ENCODE results near the gene CD99L2. TPM values are rescaled to one million over a fixed set of nuclear protein-coding genes. Genes with fewer than 3 reads are reported as not detected.

The CD99L2 gene
- polyA plus RNA-seq, 3 donors: 13.1 to 18.4 (median 16.7) TPM

DNA sequence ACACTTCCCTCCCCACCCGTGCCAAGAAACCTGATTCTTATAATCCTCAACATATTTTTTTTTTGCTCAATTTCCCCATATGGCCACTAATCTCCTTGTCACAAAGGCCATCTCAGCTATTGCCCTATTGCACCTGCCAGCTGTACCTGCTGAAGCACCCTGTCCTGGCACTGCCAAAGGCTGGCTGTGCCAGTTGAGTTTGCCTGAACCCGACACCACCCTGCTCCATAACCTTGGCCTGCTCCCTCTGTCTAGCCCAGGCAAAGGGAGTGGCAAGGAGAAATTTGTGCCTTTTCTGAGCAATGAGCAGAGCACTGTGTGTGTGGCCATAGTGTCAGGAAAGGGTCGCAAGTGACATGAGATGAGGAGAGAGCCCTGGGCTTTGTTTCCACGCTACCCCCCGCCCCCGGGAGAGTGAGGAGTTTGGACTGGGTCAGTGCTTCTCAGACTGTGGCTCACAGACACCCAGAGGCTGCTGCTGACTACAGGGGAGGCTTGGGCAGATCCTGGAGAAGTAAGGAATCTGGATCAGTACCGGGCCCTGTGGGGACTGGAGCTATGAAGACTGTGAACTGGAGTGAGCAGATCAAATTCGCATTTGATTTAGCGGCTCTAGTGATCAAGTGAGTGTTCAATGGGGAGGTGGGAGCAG lies 42.5 kb upstream of the CD99L2 start:
- no peak overlapping the region for H3K27ac Mint-ChIP-seq
- TF ChIP-seq, protein P1, sequence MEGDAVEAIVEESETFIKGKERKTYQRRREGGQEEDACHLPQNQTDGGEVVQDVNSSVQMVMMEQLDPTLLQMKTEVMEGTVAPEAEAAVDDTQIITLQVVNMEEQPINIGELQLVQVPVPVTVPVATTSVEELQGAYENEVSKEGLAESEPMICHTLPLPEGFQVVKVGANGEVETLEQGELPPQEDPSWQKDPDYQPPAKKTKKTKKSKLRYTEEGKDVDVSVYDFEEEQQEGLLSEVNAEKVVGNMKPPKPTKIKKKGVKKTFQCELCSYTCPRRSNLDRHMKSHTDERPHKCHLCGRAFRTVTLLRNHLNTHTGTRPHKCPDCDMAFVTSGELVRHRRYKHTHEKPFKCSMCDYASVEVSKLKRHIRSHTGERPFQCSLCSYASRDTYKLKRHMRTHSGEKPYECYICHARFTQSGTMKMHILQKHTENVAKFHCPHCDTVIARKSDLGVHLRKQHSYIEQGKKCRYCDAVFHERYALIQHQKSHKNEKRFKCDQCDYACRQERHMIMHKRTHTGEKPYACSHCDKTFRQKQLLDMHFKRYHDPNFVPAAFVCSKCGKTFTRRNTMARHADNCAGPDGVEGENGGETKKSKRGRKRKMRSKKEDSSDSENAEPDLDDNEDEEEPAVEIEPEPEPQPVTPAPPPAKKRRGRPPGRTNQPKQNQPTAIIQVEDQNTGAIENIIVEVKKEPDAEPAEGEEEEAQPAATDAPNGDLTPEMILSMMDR (IDR thresholded peaks at IDR 0.05): no peak
- Histone ChIP-seq H3K79me2 (ENCODE audit: insufficient read depth, low read length) (no peaks in the 10 kb centered on the region), H3K27me3 (ENCODE audit: control insufficient read depth in 2 of 2, insufficient read depth in 2 of 2, low read length in 2 of 2) (no peaks in the 10 kb centered on the region), H3K4me1 (ENCODE audit: control insufficient read depth in 1 of 2, insufficient read depth in 2 of 2, low read length in 2 of 2) (no peaks in the 10 kb centered on the region), H4K20me1 (ENCODE audit: insufficient read depth, low read length) (no peaks in the 10 kb centered on the region), H3K27ac (ENCODE audit: low read depth in 1 of 2, low read length in 2 of 2) (no peak overlapping the region), H3K9ac (ENCODE audit: insufficient read depth, low read length, poor library complexity, severe bottlenecking) (no peak overlapping the region), H3K9me3 (replicated peaks in 1 of 2; ENCODE audit: control insufficient read depth in 1 of 2, insufficient read depth in 1 of 2, low read length in 2 of 2) (peaks cover 0 to 3% of the 10 kb centered on the region in 2 donors), H3K36me3 (replicated peaks in 1 of 2; ENCODE audit: control insufficient read depth in 1 of 2, insufficient read depth in 2 of 2, low read length in 2 of 2) (no peaks in the 10 kb centered on the region), H3K4me3 (replicated peaks in 1 of 3; ENCODE audit: low read depth in 2 of 3, low read length in 3 of 3) (no peak overlapping the region), H3K4me2 (replicated peaks; ENCODE audit: extremely low read depth, low read length, poor library complexity, severe bottlenecking) (no peak overlapping the region), H2AFZ (ENCODE audit: insufficient read depth, low read depth, low read length, poor library complexity, severe bottlenecking) (no peak overlapping the region)
- H3K27me3 Mint-ChIP-seq (ENCODE audit: low read depth in 3 of 3): peaks cover 3 to 4% (median 4%) of the 10 kb centered on the region in 3 donors
- intact Hi-C loops (cut with micrococcal nuclease): no loop called here
- H3K9me3 Mint-ChIP-seq: peaks cover 0 to 11% (median 6%) of the 10 kb centered on the region in 7 donors
- DNase-seq: no peak
- H3K36me3 Mint-ChIP-seq: no peaks in the 10 kb centered on the region
- H3K4me1 Mint-ChIP-seq: no peaks in the 10 kb centered on the region
- 100% methylated on average over 4 of the region's 9 CpGs for whole genome bisulfite sequencing (ENCODE audit: insufficient coverage)
- H3K4me3 Mint-ChIP-seq: no peak overlapping the region

DNA sequence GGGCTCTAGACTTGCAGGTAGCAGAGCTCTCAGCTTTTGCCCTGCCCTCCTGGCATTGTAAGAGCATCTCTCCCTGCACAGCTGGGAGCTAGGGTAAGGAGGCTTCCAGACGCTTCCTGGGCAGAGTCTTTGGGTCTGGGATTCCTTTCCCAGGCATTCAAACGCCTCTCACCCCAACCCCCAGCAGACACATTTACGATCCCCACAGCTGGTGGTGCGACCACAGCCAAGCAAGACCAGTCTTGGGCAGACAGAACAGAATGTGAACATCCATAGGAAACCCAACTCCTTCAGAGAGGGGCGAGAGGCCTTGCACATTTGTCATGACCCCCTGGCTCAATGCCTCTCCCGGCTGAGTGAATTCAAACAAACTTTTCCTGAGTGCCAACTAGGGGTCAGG lies 38.1 kb upstream of the CD99L2 start:
- H3K4me2 ChIP-seq (replicated peaks; ENCODE audit: extremely low read depth, low read length, poor library complexity, severe bottlenecking): no peak overlapping the region
- no peaks in the 10 kb centered on the region for H3K4me1 ChIP-seq (ENCODE audit: control insufficient read depth in 1 of 2, insufficient read depth in 2 of 2, low read length in 2 of 2)
- no peak overlapping the region for H2AFZ ChIP-seq (ENCODE audit: insufficient read depth, low read depth, low read length, poor library complexity, severe bottlenecking)
- H3K36me3 Mint-ChIP-seq: no peaks in the 10 kb centered on the region
- no peaks in the 10 kb centered on the region for H3K4me1 Mint-ChIP-seq
- H3K9me3 Mint-ChIP-seq: peaks cover 0 to 14% (median 6%) of the 10 kb centered on the region in 7 donors
- no peaks in the 10 kb centered on the region for H3K79me2 ChIP-seq (ENCODE audit: insufficient read depth, low read length)
- H3K27me3 ChIP-seq (ENCODE audit: control insufficient read depth in 2 of 2, insufficient read depth in 2 of 2, low read length in 2 of 2): no peaks in the 10 kb centered on the region
- no peak overlapping the region for H3K9ac ChIP-seq (ENCODE audit: insufficient read depth, low read length, poor library complexity, severe bottlenecking)
- TF ChIP-seq, protein P1 (IDR thresholded peaks at IDR 0.05): no peak
- H3K27me3 Mint-ChIP-seq (ENCODE audit: low read depth in 3 of 3): peaks cover 2 to 10% (median 8%) of the 10 kb centered on the region in 3 donors
- H4K20me1 ChIP-seq (ENCODE audit: insufficient read depth, low read length): no peaks in the 10 kb centered on the region
- no CpG with 5 or more reads among the region's 6 CpGs for WGBS (ENCODE audit: insufficient coverage)
- no peak for DNase-seq
- no peaks in the 10 kb centered on the region for H3K36me3 ChIP-seq (replicated peaks in 1 of 2; ENCODE audit: control insufficient read depth in 1 of 2, insufficient read depth in 2 of 2, low read length in 2 of 2)
- no peak overlapping the region for H3K4me3 ChIP-seq (replicated peaks in 1 of 3; ENCODE audit: low read depth in 2 of 3, low read length in 3 of 3)
- peaks cover 0 to 3% of the 10 kb centered on the region in 2 donors for H3K9me3 ChIP-seq (replicated peaks in 1 of 2; ENCODE audit: control insufficient read depth in 1 of 2, insufficient read depth in 1 of 2, low read length in 2 of 2)
- H3K4me3 Mint-ChIP-seq: no peak overlapping the region
- intact Hi-C loops (cut with micrococcal nuclease): no loop called here
- H3K27ac Mint-ChIP-seq: no peak overlapping the region
- no peak overlapping the region for H3K27ac ChIP-seq (ENCODE audit: low read depth in 1 of 2, low read length in 2 of 2)
